HL-60/S4 treated with phorbol 12-myristate 13-acetate at 8.2 ng/mL for 4 days and 3 days (cell line): Measurements from ENCODE around the gene UVRAG.

ENCODE experiments used
- in situ Hi-C: fragments of 300-500 bp; cut with MboI; formaldehyde crosslinking; loops from 2 replicates; pipeline ENCODE4 v1.15.0; 2022; ENCODE audit warnings: low sequenced_read_pairs

Gene UVRAG

DNA sequence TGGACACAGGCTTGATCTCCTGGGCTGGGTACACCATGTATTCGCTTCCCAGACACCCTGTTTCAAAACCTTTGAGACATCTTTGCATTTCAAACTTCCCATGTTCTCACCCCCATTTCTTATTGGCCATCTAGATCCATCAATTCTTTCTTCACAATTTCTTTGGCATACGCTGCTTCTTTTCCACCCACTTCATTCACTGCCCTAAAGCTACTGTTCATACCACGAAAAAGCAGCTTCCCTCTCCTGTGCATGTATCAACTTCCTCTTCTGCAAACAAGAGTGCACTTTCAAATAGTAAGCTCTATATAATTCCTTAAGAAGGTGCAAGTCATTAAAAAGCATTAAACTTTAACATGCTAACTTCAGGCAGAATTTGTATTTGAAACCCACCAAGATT is 21.4 kb downstream of the UVRAG start:
- in situ Hi-C loops: no loop called here

DNA sequence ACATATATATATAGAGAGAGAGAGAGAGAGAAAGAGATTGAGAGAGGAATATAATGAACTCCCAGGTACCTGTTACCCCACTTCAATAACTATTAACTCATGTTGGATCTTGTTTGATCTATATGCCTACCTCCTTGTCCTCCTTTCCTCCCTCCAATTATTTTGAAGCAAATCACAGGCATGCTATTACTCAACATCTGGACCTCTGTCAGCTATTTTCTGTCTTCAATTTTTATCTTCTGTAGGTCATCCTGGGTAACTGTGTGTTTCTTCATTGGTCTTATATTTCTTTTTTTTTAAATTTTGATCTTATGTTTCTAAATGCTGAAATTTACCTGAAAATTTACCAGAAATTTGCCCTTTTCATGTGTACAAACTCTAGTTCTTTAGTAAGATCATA is 24.8 kb downstream of the UVRAG start:
- in situ Hi-C loops: no loop called here

DNA sequence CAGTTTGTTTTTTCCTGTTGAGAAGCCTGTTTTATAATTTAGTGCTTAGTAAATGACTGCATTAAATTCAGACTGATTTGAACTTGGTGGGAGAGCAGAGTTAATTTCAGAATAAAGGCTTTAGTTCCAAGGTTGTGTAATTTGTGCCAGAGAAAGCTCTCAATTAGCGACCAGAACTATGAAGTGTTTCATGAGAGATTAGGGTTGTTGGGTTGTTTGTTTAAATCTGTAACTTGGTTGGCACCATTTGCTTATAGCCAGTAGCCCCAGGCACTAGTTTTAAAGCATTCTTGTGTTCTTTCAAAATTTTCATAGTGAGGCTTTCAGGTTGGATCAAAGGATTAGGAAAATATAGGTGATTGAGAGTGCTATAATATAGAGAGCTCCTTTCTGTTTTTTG is 25.5 kb downstream of the UVRAG start:
- in situ Hi-C loops: no loop called here

DNA sequence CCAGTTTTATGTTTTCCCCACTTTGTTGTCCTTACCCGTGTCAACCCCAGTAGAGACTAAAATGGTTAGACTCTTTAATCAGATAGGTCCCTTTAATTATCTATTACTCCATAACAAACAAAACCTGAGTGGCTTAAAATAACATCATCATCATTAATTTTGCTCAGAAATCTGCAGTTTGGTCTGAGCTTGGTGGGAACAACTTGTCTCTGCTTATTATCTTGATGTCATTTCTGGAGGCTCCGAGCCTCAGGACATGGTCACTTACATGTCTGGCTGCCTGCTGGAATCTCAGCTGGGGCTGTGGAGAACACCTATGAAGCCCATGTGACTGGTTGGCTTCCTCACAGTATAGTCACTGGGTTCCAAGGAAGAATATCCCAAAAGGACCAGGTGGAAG is 26.7 kb downstream of the UVRAG start:
- in situ Hi-C loops: no loop called here

DNA sequence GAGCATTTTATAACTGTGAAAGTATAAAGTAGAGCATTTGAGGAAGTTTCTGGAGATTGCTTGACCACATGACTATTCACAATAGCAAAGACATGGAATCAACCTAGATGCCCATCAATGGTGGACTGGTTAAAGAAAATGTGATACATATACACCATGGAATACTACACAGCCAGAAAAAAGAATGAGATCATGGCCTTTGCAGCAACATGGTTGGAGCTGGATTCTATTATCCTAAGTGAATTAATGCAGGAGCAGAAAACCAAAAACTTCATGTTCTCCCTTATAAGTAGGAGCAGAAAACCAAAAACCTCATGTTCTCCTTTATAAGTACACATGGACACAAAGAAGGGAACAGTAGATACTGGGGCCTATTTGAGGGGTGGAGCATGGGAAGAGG is 30.3 kb downstream of the UVRAG start:
- in situ Hi-C loops: no loop called here

DNA sequence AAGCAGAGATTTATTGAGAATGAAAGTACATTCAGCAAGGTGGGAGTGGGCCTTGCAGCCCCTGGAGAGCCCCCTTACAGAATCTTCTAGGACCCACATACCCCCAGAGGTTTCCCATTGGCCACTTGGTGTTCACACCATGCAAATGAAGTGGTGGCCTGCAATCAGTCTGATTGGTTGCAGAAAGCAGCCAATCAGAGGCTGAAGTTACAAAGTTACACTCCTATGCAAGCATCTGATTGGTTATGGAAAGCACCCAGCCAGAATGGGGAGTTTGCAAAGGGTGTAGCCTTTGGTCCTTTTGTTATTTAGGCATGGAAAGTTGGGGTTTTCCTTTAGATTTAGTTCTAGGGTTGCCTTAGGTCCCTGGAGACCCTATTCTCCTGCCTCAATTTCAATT is 34.9 kb downstream of the UVRAG start:
- in situ Hi-C loops: loop anchor here (25.0 kb wide), 1 partner anchor 138 kb away; the partner anchor contains the start of gene MOGAT2

DNA sequence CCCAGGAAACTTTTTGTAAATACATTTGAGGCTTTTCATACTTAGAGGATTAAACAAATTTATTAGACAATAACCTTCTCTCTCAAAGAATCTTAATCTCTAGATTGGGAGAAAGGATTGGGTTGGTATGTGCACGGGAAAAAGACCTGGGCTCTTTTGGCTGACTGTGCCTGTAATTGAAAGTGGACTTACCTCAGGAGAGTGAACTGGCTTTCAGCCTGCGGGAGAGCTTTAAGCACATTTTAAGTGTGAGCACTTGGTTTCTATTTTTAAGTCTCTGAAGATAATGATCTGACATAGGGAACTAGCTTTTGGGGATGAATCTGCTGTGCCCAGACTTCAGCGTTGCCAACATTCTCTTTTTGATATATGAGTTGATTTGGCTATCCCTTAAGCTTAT is 35.8 kb downstream of the UVRAG start:
- in situ Hi-C loops: loop anchor here (25.0 kb wide), 1 partner anchor 138 kb away; the partner anchor contains the start of gene MOGAT2

DNA sequence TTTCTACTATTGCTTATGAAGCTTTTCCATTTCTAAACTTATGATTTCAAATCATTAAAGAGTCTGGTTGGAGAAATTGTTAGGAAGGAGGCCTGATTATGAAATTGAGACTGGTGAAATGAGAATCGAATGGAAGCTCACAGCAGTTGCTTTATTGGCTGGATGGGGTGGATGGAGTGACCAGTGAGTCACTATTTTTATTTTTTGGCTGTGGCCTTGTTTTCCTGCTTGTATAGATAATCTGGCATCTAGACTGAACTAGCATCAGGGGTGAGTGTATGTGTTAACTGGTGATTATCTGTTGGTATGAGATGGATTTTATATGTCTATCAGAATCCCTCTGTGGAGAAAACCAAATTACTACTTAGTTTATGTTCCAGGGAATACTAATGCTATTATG is 36.2 kb downstream of the UVRAG start:
- in situ Hi-C loops: loop anchor here (25.0 kb wide), 1 partner anchor 139 kb away; the partner anchor contains the start of gene MOGAT2

DNA sequence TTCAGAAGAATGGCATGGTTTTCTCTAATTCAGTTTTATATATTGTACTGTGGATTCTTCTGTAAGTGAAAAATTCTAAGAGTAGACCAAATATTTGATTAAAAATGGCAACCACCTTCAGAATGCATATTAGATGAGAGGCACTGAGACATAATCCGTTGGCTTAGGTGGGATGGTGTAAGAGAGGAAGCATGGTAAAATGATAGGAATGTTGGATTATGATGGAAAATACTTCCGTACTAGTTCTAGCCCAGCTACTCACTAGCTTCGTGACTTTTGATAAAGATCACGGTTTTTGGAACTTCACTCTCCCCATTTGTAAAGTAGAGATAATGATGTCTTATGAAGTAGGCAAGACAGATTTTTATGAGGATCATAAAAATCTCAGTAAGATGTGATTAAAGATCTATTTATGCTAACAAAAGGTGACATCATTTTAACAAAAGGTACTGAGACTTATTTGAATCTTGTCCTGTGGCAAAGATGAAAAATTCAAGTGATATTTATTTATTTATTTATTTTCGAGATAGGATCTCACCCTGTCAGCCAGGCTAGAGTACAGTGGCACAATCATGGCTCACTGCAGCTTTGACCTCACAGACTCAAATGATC is 37.5 kb downstream of the UVRAG start:
- in situ Hi-C loops: loop anchor here (25.0 kb wide), 1 partner anchor 140 kb away; the partner anchor contains the start of gene MOGAT2

DNA sequence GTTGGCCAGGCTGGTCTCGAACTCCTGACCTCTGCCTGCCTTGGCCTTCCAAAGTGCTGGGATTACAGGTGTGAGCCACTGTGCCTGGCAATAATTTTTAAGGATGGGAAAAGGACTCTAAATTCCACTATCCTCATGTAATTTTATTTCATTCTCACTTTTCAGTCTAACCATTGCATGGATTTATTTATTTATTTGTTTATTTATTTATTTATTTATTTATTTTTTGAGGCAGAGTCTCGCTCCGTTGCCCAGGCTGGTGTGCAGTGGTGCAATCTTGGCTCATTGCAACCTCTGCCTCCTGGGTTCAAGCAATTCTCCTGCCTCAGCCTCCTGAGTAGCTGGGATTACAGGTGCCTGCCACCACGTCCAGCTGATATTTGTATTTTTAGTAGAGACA is 38.6 kb downstream of the UVRAG start:
- in situ Hi-C loops: loop anchor here (25.0 kb wide), 1 partner anchor 141 kb away; the partner anchor contains the start of gene MOGAT2

DNA sequence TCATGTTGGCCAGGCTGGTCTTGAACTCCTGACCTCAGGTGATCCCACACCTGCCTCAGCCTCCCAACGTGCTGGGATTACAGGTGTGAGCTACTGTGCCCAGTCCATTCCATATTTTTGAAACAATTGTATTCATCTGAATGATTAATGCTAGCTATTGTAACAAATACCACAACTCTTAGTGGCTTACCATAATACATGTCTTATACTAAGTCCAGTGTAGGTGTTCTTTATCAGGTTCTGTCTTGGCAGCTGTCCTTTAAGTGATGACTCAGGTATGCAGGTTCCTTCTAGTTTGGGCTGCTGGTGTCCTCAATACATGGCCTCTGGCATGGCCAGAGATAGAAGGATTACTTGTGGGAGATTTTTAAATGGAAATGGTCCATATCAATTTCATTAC is 39.0 kb downstream of the UVRAG start:
- in situ Hi-C loops: loop anchor here (25.0 kb wide), 1 partner anchor 142 kb away; the partner anchor contains the start of gene MOGAT2

DNA sequence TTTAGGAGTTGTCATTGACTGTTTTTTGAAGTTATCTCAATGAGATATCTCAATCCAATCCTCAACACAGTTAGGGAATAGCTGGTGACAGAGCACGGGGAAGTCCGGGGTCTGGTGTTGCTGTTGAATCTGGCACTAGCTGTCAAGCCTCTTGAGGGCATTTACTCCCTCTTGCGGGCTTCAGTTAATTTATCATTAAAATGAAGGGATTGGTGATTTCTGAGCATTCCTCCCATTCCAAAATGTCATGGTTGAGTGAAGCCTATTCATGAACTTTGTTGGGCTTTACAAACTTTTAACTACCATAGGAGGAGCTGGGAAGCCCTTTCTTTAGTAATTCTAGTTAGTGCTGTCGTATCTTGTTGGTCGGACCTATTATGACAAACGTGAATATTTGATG is 40.2 kb downstream of the UVRAG start:
- in situ Hi-C loops: loop anchor here (25.0 kb wide), 1 partner anchor 143 kb away; the partner anchor contains the start of gene MOGAT2

DNA sequence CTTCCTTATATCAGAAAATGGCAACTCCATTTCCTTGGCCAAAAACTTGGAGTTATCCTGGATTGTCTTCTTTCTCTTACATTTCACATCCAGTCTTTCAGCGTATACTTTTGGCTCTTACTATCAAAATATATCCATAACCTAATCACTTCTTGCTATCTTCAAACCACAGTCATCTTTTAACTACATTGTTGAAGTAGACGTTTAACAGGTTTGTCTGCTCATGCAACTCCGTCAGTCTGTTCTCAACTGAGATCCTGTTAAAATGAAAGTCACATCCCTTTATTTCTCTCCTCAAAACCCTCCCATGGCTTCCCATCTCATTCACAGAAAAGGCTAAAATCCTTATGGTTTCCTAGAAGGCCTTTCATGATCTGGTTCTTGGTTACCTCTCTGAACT is 41.9 kb downstream of the UVRAG start:
- in situ Hi-C loops: loop anchor here (25.0 kb wide), 1 partner anchor 145 kb away; the partner anchor contains the start of gene MOGAT2

DNA sequence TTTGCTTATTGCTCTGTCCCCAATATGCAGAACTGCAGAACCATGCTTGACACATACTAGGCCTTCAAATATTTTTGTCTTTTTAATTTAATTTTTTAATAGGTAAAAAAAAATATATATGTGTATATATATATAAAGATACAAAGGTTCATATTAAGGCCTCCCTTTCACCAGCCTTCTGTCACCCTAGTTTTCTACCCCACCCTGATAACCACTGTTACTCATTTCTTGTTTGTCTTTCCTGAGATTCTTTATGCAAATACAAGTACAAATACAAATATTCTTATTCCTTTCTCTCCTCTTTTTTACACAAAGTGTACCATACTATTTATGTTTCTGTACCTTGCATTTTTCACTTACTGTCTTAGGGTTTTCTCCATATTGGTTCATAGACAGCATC is 43.0 kb downstream of the UVRAG start:
- in situ Hi-C loops: loop anchor here (25.0 kb wide), 1 partner anchor 146 kb away; the partner anchor contains the start of gene MOGAT2

DNA sequence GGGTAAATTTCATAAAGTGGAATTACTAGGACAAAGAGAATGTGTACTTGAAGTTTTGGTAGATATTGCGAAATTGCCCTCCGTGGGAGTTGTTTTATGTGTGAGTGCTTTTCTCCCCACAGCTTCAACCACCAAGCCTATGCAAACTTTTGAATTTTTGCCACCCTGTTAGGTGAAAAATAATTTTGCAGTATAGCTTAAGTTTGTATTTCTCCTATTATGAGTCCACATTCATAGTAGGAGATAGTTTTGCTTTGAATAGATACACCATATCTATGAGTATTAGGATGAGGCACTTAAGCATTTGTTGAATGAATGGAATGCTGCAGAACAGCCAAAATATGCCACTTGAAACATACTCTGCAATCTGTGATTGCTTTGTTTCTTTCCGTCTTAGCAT is 43.6 kb downstream of the UVRAG start:
- in situ Hi-C loops: loop anchor here (25.0 kb wide), 1 partner anchor 146 kb away; the partner anchor contains the start of gene MOGAT2

DNA sequence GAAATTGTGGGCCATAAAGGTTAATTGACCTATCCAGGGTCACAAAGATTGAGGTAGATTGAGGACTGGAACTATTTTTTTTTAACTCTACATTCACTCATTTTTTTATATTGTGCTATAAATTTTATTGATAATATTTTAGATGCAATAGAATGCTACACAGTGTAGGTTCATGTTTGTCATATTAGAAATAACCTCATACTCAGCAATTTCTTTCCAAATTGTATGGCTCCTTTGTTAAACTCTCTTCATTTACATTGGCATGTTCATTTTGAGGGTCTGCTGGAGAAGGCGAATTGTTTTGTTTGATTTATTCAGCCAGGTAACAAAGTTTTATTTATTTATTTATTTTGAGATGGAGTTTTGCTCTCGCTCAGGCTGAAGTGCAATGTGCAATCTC is 44.6 kb downstream of the UVRAG start:
- in situ Hi-C loops: loop anchor here (25.0 kb wide), 1 partner anchor 147 kb away; the partner anchor contains the start of gene MOGAT2

DNA sequence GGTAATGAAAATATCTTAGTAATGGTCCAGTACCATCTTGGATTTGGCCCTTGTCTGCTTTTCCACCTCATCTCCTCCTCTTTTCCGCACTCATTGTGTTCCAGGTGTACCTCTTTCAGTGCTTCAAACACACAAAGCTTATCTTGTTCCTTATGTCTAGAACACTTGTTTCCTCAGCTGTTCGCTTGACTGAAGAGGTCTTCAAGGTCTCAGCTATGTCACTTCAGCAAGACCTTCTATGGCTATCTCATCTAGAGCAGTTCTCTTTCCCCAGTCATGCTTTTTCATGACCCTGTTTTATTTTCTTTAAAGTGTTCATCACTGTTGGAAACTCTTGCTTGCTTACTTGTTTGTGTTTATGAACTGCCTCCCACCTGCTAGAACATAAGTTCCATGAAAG is 47.4 kb downstream of the UVRAG start:
- in situ Hi-C loops: loop anchor here (25.0 kb wide), 1 partner anchor 150 kb away; the partner anchor contains the start of gene MOGAT2

DNA sequence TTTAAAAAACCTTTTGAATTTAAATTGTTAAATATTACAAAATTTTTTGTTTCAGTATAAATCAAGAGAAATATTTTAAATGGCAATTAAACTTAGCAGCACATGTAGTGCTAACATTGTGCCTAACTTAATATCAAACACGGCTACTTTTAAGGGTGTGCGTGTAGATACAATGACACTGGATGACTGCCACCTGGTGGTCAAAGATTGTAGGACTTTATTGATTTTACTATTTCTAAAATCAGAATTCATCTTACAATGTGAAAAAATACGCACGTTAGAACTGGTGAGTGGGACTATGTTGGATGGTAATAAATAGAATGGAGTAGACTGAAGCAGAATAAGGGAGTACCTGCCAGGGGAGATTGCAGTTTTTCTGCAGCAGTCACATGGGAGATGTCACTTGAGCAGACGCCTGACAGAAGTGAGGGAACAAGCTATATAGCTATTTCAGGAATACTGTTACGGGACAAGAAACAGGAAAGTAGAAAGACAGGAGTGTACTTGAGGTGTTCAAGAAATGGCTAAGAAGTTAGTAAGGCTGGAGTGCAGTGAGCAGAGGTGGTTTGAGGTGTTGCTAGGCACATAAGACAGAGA is 52.9 kb downstream of the UVRAG start:
- in situ Hi-C loops: loop anchor here (25.0 kb wide), 1 partner anchor 156 kb away; the partner anchor contains the start of gene MOGAT2

DNA sequence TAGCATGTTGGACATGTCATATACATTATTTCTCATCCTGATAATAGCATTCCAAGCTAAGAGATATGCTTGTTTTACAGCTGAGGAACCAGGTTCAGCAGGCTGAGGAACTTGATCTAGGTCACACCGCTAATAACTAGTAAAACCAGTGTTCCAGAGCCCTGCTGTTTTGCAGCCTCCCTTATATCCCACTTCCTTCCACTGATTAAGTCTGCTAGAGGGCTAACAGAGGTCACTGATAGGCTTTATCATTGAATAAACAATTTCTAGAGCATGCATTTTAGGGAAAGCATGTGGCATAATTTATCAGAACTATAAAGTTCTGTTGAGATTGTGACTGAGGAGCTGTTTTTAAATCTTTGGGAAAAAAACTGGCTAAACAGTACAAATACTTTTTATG is 54.0 kb downstream of the UVRAG start:
- in situ Hi-C loops: loop anchor here (25.0 kb wide), 1 partner anchor 157 kb away; the partner anchor contains the start of gene MOGAT2

DNA sequence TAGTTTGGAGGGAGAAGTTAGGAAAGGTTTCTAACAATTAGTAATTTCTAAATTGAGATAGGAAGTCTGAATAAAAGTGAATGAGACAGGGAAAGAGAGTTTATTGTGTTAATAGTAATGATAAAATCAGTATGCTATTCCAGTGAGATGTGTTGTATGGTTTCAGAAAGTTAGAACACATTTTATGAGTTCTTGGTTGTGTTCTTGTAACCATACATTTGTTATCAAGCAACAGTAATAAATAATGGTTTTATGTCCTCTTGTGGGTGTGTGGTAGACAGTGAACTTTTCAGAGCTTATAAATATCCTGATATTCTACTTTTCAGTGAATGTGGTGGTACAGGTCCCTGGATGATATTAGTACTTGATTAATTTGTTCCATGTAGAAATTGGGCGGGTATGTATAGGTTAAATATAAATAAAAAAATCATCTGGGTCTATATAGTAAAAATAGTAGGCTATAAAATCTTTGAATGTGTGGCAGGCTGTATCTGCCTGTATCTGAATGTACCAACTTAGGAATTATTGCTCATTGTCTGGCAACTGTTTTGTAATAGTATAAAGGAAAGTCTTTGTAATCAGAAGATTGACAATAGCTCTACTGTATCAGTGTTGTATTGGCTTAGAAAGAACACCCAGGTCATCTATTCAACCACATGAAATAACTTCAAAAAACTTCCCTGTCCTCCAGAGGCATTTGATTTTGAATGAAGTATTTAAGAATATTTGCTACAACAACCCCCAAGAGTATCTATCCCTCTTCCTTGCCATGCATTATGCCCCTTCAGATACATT is 54.8 kb downstream of the UVRAG start:
- in situ Hi-C loops: loop anchor here (25.0 kb wide), 1 partner anchor 158 kb away; the partner anchor contains the start of gene MOGAT2

DNA sequence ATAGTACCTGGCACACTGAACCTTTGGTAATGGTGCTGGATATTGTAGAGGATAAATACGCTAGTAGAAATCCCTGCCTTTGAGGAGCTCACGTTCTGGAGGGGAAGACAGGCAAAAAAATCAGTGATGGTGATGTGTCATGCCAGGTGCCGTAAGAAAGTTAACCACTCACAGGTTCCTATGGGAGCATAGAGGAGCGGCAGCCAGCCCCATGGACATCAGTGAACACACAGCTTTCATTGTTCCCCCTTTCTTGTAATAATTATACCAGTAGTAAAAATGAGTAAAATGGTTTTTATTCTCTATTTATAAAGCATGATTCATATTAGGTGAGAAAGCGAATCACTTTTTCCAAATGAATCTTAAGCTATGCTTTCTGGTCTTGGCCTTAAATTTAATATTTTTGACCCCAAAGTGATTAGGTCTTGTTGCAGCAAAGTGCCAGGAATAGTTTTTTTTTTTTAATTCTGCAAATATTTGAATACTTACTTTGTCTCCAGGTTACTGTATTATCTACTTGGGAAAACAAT is 57.9 kb downstream of the UVRAG start:
- in situ Hi-C loops: loop anchor here (25.0 kb wide), 1 partner anchor 161 kb away; the partner anchor contains the start of gene MOGAT2
